HG02973 (cell line): Measurements from ENCODE around the gene C1QTNF12.

Experiments used
- ATAC-seq: cut with Tn5 transposase; IDR thresholded peaks from one replicate; pipeline ENCODE4 v1.9.1; 2021; ENCODE audit warnings: moderate library complexity; ENCODE audit not compliant: unreplicated experiment

The C1QTNF12 gene

GRCh38 chr1:1281533-1282321 lies 35.2 kb upstream of the C1QTNF12 start:
- ATAC-seq: no peak

GRCh38 chr1:1280782-1281481 lies 34.4 kb upstream of the C1QTNF12 start:
- no peak for ATAC-seq

- ATAC-seq: no peak
Observed at GRCh38 chr1:1279028-1279427, 32.5 kb upstream of the C1QTNF12 start.

GRCh38 chr1:1278620-1279019 lies 32.1 kb upstream of the C1QTNF12 start:
- ATAC-seq: no peak

GRCh38 chr1:1275836-1276235 lies 29.3 kb upstream of the C1QTNF12 start:
- ATAC-seq: no peak

GRCh38 chr1:1274931-1275431 lies 28.5 kb upstream of the C1QTNF12 start:
- ATAC-seq: no peak

GRCh38 chr1:1274299-1274930 lies 27.9 kb upstream of the C1QTNF12 start:
- no peak for ATAC-seq

GRCh38 chr1:1273512-1274298 lies 27.2 kb upstream of the C1QTNF12 start, which contains the start of gene UBE2J2:
TSS of gene UBE2J2 (minus strand) at chr1:1273854. CDS start at chr1:1267992, 5,862 bp downstream.
- ATAC-seq: peak; percentile 74

GRCh38 chr1:1273209-1273511 lies 26.6 kb upstream of the C1QTNF12 start:
- peak; percentile 19 for ATAC-seq

- no peak for ATAC-seq
Observed at GRCh38 chr1:1272341-1273208, 26.1 kb upstream of the C1QTNF12 start.

GRCh38 chr1:1270813-1271212 lies 24.3 kb upstream of the C1QTNF12 start:
- no peak for ATAC-seq

GRCh38 chr1:1268284-1268682 lies 21.8 kb upstream of the C1QTNF12 start:
- no peak for ATAC-seq

GRCh38 chr1:1267488-1268283 lies 21.2 kb upstream of the C1QTNF12 start:
- ATAC-seq: no peak

GRCh38 chr1:1264868-1265272 lies 18.3 kb upstream of the C1QTNF12 start:
- ATAC-seq: no peak

GRCh38 chr1:1264026-1264425 lies 17.5 kb upstream of the C1QTNF12 start:
- ATAC-seq: no peak

GRCh38 chr1:1262758-1263157 lies 16.2 kb upstream of the C1QTNF12 start:
- no peak for ATAC-seq

GRCh38 chr1:1262071-1262470 lies 15.5 kb upstream of the C1QTNF12 start:
- no peak for ATAC-seq

- ATAC-seq: no peak
Observed at GRCh38 chr1:1260843-1261560, 14.5 kb upstream of the C1QTNF12 start.
